GM21423 (cell line): ENCODE results near the gene RGL2.

Experiments used
- ATAC-seq: cut with Tn5 transposase; IDR thresholded peaks from one replicate; pipeline ENCODE4 v1.9.1; 2021; ENCODE audit warnings: mild to moderate bottlenecking, moderate library complexity; ENCODE audit not compliant: unreplicated experiment

The RGL2 gene

DNA sequence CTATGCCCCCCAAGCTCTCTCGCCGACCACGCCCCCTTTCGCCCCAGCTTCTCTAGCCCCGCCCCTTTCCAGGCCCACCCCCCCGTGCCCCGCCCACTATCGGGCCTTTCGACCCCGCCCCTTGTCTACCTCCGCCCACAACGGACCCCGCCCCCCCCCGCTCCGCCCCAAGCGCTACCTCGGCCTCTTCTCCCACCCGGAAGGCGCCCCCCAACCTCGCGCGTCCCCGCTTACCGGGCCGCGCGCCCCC is 18.6 kb upstream of the RGL2 start:
- ATAC-seq: no peak

DNA sequence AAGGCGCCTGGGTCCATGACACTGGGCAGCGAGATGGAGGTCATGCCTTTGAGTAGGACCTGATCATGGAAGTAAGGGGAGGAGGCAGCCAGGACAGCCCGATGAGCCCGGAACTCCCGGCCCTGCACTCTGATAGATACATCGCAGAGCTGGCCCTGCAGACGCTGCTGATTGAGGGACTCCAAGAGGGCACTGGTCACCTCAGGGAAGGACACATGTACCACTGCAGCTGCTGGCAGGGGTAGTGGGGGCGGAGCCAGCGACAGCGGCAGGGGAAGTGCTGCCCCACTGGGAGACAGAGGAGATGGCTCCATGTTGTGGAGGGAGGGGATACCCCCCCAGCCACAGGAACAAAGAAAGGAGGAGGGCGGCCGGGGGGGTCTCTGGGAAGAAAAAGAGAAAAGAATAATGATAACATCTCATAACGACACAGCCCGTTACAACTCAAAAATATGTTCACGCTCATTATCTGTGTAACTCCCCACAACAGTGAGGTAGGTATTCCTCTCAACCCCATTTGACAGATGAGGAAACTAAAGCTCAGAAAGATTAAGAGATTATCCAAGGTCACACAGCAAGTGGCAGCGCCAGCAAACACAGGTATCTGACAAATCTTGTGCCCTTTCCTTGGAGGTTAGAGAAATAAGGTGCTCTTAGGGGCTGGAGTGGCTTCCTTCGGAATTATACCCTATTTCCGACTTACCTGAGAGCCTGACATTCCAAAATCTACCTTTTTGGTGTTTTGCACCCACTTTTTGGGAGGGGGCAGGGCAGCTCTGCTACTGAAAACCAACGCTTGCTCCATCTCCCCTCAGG is 18.1 kb upstream of the RGL2 start:
- ATAC-seq: no peak

DNA sequence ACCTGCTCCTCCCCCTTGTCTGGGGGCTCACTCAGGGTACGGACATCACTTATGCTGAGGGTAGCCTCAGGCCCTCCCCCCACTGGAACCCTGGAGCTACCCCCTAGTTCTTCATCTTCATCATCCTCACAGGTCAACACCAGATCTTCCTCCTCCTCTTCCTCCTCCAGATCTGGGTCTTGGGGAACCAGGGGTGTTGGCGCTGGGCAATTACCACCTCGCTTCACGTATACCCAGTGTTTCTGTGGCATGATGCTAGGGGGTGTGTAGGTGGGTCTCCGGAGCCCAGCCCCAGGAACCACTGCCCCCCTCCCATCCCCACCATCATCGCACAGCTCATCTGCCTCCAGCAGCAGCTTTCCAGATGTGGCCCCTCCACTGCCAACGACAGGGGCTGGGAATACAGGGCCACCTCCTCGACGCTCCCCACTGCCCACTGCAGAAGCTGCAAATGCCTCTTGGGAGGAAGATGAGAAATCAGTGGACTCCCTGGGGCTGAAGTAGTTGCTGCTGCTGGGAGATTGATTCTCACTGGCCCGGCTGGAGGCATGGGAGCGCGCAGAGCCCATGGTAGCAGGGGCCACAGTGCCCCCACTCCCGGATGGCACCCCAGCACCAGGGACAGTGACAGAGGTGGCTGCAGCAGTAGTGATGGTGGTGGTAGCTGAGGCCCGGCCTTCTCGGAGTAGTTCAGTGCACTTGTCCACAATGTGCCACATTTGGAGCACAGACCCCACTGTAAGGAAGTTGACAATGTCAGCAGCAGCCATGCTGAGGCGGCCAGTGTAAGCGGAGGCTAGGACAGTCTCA is 17.3 kb upstream of the RGL2 start:
- no peak for ATAC-seq

DNA sequence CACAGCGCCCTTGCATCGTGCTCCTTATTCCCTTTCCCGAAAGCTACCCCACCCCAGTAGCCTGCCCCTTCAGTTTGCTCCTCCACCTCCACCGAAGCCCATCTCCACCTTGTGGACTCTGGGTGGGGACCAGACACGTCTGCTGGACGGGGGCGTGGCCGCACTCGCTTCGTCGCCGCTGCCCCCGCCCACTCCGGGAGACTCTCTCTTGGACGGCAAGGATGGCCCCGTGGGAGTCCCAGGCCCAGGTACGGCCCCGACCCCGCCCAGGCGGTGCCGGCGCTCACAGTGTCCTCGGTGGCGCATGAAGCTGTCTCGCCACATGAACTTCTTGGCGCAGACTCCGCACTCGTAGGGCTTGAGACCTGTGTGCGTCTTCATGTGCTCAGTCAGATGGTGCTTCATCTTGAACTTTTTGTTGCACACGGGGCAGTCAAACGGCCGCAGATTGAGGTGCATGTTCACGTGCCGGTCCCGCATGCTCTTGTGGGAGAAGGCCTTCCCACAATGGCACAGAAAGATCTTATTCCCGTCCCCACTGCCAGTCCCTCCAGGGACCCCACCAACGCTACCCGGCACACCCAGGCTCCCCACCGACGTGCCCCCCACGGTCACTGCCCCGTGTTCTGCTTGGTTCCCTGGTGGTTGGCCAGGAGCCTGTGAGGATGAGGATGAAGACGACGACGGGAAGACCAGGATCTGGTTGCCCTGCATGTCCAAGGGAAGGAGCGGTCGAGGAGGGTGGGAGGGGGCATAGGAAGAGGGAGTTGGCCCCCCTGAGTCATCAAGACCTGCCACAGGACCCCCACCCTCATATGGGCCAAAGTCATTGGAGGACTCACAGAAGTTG is 16.4 kb upstream of the RGL2 start:
- ATAC-seq: no peak

DNA sequence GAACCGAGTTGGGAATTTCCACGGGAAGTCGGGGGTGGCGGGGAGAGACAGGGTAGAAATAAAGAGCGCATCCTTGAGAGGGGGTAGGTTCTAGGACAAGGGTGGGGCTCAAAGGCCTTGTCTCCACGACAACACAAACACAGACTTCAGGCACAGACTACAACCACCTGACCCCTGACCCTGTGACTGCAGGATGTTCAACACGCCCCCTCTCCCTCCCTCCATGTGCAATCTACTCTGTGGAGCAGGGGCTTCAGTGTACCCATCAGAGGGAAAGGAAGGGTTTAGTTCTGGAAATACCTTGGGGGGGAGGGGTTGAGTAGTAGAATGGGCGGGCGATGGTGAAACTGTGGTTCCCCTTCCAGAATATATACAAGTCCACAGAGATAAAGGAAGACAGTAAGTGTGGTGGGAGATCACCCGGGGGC is 15.8 kb upstream of the RGL2 start:
- no peak for ATAC-seq

DNA sequence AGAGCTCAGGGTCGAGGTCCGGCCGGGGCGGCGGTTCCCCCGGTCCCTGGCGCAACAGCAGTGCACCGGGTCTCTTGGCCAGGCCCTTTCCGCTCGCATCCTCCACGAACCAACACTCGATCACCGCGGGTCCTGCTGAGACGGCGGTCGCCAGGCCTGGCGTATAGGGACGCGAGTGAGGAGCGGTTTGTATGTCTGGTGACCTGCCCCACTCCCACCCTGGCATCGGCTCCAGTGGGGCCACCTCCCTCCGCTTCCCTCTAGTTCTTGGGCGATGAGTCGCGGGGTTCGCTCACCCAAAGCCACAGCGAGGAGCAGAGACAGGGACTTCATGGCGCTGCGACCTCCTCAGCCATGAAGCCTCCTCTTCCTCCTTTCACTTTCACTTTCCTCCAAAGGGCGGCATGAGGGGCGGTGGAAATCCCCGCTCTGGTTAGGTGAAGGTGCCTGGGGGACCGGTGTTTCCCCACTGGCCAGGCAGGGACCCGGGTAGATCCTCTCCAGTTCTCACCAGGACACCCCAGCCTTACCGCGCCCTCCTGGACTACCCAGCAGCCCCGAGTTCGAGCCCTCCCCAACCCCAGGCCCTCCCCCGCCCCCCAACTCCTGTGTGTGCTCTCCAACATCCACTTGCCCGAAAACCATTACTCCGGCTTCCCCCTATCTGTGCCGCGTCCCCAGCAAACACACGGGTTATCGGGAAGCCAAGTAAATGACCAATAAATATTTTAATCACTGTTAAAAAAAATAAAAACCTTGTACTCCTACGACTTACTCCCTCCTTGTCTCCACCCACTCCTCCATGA is 15.2 kb upstream of the RGL2 start, which contains the start of gene TAPBP:
Gene TAPBP (minus strand): TSS at position 370 of the 806 bp plus-strand sequence. CDS start 37 bp downstream, at position 333.
- ATAC-seq: peak; percentile 35

DNA sequence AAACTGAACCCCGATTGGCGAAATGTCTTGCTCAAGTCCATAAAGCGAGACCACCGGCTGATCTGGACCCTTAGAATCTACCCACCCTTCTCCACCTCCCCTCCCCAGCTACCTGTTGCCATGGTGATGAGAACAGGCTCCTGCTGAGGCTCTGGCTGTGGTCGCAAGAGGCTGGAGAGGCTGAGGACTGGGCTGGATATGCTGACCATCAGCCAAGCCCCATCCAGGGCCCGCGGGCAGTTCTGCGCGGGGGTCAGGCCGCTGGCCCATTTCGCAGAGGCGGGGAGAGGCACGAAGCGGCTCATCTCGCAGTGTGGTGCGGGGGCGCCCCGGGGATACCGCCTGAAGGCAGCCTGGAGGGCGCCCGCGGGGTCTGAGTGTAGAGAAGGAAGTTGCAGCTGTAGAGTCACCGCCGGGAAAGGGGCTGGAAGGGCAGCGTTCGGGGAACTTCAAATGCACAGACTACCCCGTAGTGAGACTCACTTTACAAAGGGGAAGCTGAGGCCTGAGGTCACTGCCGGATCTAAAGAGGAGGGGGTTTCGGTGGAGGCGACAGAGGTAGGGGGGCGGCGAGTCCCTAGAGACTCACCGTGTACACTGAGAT is 14.5 kb upstream of the RGL2 start:
- peak; percentile 3 for ATAC-seq

DNA sequence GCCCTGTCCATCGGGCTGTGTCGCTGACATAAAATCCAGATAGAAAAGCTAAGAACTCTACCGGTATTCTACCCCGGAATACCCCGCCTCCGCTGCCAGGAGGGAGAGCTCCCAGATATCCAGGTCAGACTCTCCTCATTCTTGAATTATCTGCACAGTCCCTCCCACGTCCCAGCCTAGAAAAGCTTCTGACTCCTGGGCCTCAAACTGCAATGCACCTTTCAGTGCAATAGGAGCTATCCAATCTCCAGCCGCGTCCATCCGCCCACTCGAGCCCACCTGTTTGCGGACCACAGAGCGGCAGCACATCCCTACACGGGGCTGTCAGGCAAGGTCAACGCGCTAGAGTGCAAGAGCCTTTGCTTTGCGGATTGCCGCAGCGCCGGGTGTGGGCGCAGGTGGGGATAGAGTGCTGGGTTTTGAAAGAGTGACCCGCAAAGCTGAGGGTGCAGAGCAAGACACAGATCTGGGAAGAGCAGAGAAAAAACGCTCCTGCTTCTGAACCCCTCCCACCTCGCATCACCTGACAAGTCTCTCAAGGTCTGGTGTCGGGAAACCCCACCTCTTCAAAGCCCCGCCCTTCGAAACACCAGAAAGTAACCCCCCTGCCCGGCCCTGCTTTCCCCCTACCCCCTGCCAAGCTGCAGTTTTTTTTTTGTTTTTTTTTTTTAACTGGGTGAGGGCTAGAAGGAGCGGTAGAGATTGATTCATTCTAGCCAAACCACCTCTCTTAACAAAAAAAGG is 13.8 kb upstream of the RGL2 start:
- ATAC-seq: peak; percentile 29

DNA sequence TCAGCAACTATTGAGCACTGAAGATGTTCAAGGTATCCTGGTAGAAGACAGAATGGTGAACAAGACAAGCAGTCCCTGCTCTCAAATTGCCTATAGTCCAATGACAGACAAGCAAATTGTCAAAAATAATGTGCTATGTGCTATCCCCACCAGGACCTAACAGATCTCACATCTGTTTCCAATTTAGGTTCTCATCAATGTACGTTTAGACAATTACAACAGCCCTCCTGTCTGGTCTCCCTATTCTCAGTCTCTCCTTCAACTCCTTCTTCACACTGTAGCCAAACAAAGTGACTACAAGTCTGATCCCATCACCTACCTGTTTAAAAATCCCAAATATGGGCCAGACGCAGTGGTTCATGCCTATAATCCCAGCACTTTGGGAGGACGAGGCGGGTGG is 7.6 kb upstream of the RGL2 start:
- no peak for ATAC-seq

DNA sequence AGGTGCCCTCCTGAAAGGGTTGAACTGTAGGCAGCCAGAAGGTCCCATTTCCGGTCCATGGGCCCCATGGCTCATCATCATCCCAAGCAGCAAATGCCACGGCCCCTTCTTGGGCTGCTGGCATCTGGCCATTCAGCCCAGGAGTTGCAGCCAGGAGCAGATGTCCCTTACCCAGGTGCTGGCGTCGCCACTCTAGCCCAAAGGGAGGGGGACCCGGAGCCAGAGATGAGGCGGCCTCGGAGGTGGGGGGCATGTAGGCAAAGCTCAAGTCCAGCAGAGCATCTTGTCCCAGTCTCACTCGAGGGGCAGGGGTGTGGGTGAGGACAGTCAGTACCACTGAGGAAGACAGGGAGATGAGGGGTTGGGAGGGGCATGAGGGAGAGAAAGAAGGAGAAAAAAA is 6.3 kb upstream of the RGL2 start:
- no peak for ATAC-seq

DNA sequence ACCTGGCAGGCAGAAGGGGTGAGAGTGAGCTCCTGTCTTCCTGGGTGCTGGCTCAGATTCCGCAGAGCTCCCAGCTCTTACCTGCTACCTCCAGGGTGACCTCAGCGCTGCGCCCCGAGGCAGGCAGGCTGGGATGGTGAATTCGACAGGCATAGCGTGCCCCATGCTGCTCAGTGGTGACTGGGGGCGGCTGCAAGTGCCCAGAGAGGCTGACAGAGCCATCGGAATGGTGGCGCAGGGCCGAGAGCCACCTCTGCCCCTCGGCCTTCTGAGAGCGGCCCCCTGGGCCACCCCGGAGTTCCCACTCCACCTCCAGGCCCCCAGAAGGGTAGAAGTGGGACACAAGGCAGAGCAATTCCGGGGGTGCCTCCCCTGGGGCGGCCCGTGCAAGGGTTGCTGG is 5.5 kb upstream of the RGL2 start:
- no peak for ATAC-seq

DNA sequence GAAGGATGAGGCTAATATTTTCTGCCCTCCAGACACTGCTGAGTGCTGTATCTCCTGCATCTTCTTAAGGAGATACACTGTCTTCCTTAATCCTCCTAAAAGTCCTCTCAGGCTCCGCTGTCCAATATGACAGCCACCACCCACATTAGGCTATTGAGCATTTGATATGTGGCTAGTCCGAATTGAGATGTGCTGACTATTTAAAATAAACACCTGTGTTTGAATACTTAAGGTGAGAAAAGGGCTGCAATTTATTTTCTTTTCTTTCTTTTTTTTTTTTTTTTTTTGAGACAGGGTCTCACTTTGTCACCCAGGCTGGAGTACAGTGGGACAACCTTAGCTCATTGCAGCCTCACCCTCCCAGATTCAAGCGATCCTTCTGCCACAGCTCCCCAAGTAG is 3.1 kb upstream of the RGL2 start:
- no peak for ATAC-seq

DNA sequence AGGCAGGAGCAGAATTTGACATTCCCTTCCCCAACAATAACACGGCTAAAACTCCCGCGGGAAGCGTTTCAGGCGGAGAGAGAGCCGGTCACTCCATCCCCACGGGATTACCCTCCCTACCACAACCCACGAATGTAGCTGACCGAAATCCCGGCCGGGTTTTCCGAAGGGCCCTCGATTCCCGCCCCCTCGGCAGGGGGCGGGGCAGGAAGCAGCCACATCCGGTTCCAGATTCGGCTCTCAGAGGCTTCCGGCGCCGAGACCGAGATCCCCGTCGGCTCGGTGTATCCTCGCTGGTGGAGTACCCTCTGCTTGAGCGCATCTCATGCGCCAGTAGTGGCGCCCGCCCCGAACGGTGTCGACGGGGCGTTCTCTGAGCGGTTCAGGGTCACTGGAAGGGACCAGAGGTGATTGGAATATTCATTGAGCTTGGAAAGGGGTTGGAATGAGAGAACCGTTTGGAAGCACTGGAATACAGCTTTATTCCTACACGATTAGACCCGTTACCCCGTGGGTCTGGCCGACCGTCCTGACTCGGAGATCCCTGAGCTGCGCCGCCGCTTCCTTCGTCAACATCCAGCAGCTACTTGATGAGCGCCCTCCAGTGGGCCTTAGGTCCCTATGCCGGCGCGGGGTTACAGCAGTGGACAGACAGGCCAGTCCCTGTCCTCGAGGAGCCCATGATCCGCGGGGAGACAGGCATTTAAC is 649 bp upstream of the RGL2 start:
- ATAC-seq: peak; percentile 69

DNA sequence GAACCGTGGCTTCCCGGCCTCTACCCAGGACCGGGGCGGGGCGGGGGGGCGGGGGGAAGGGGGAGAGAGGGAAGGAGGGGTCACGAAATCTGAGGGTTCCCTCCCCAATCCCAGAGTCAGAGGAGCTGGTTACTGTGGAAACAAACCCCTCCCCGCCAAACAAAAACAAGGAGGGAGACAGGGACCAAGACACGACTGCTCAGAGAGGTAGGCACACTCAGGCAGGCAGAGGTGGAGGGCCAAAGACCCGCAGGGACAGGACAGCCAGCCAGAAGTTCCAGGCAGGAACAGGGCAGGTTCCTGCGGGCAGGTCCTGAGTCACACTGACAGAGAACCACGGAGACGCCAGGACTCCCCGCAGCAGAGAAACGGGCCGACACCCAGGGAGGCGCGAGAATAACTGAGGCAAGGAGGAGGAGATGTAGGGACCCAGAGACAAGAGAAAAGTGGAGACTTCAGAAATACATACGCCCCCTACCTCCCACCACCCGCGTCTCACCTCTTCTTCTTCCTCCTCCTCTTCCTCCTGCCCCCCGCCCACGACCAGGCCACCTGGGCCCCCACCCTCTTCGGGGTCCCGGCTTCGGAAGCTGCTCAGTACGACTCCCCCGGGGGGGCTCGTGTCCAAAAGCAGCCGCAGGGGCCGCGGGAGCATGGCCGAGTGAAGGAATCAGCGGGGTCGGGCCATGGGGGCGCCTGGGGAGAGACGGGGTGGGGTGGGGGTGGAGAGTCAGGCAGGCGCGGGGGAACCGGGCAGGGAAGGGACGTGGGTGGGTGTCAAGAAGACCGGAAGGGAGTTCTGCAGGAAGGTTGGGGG is 578 bp downstream of the RGL2 start:
- no peak for ATAC-seq

DNA sequence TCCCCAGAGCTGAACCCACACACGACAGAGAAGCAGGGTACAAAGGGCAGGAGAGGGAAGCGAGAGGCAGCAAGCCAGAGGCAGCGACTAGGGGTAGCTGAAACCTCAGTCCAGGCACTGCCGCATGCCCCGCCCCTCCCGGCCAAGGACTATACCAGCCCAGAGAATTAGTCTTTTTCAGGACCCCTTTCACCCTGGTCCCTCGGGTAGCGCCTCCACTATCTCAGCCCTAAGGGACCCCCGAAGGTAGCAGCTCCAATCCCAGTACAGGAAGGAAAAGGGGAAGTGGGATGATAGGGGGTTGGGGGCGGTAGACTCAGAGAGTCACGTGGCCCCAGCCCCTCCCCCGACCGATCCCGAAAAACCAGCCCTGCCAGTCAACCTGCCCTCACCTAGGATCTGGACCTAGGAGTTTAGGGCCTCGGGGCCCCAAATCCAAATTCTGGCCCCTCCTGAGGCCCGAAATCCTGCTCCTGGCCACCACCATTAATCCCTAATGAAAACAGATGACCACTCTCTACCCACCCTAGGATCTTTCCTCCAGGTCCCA is 1.3 kb downstream of the RGL2 start:
- ATAC-seq: no peak

DNA sequence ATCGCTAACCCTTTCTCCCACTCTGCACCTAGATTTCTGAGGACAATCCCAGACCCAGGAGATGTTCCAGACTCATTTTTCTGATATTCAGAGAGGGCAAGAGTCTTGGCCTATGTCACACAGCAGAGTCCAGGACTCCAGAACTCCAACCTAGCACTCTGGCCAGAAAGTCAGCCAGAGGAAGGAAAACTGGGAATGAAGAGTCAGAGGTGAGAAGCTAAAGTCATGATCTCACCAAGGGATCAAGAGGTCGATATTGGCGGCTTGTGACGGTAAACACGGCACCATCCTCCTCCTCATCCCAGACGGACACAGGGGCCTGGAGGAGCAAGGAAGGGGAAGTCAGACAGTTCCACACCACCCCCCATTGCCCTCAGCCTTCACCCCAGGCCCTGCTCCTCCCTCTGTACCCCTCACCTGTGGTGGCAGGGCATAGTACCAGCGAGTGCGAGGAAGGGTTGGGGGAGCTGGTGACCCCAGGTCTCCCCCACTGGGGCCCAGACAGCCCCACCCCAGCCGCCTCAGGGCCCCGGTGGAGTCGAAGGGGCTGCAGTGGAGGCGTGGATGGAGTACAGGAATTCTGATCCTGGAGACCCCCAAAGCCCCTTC is 1.8 kb downstream of the RGL2 start:
- no peak for ATAC-seq

DNA sequence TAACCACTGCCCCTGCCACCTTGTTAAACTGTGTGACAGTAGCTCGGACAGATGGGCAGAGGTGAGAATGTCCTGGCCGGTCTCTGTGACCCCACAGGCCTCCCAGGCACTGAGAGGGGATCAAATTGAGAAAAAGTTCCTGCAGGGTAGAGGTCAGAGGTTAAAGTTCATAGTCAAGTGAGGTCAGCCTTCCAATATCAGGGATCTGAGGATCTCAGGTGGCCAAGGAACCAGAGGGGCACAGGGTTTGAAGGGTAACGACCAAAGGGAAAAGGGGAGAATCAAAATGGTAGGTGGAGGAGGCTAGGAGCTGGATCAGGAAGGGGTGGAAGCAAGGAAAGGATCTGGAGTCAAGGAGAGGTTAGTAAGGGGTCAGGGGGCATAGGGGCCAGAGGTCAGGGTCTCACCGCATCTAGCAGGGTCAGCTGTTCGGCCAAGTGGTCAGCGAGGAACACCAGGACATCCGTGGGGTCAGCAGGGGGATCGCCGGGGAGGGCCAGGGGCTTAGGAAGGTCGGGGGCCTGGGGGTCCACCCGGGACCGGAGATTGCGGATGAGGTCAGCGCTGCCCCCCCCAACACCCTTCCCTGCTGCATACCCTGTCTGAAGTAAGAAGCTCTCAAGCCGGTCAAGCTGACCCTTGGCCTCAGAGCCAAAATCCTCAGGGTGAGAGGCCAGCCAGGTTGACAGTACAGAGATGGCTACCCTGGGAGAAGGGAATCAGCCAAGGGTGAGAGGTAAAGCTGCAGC is 2.9 kb downstream of the RGL2 start:
- no peak for ATAC-seq
